Islet precursor cell (in vitro differentiated cells): Measurements from ENCODE around the gene RER1.

ENCODE experiments used
- DNase-seq: peaks from one replicate; pipeline ENCODE4 v3.0.0-alpha.2; 2018

RER1 gene

GRCh38 chr1:2376931-2377672 lies 14.5 kb upstream of the RER1 start:
- DNase-seq: no peak

- DNase-seq: no peak
Observed at GRCh38 chr1:2377751-2378440, 13.7 kb upstream of the RER1 start.

- DNase-seq: no peak
Observed at GRCh38 chr1:2378441-2378851, 13.2 kb upstream of the RER1 start.

- DNase-seq: no peak
Observed at GRCh38 chr1:2378956-2379732, 12.5 kb upstream of the RER1 start.

- DNase-seq: no peak
Observed at GRCh38 chr1:2379733-2380404, 11.8 kb upstream of the RER1 start.

GRCh38 chr1:2380816-2381591 lies 10.6 kb upstream of the RER1 start:
- no peak for DNase-seq

GRCh38 chr1:2381741-2382620 lies 9.7 kb upstream of the RER1 start:
- DNase-seq: peak; percentile 91

GRCh38 chr1:2382621-2383361 lies 8.8 kb upstream of the RER1 start:
- DNase-seq: peak; percentile 88

- DNase-seq: no peak
Observed at GRCh38 chr1:2383576-2383975, 8.1 kb upstream of the RER1 start.

- no peak for DNase-seq
Observed at GRCh38 chr1:2384130-2384860, 7.3 kb upstream of the RER1 start.

- DNase-seq: no peak
Observed at GRCh38 chr1:2384941-2385481, 6.6 kb upstream of the RER1 start.

- no peak for DNase-seq
Observed at GRCh38 chr1:2385606-2386280, 5.9 kb upstream of the RER1 start.

- DNase-seq: no peak
Observed at GRCh38 chr1:2386636-2387611, 4.7 kb upstream of the RER1 start.

GRCh38 chr1:2388004-2388913 lies 3.4 kb upstream of the RER1 start:
- no peak for DNase-seq

- DNase-seq: no peak
Observed at GRCh38 chr1:2389644-2390043, 2.0 kb upstream of the RER1 start.

- DNase-seq: no peak
Observed at GRCh38 chr1:2391931-2392509, 379 bp downstream of the RER1 start.
